Right cardiac atrium (tissue), 5 donors: ENCODE data around the gene CERS6. TPM values are rescaled to one million over a fixed set of nuclear protein-coding genes. Genes with fewer than 3 reads are reported as not detected.

ENCODE experiments used
- ATAC-seq, 2 donors: fragments of 200-7000 bp; cut with Tn5 transposase; one replicate each; pipeline versions ENCODE4 v1.8.0 to v1.9.1; 2020; ENCODE audit warnings: moderate library complexity in 2 of 2, mild to moderate bottlenecking in 1 of 2
- DNase-seq, 3 donors: peaks; one replicate each; pipeline ENCODE4 v3.0.0-alpha.2; 2020
- H3K27ac ChIP-seq: one replicate; pipeline ENCODE4 v1.5.1; 2013; ENCODE audit warnings: mild to moderate bottlenecking, low read length, control low read depth, moderate library complexity
- H3K27me3 ChIP-seq: one replicate; pipeline ENCODE4 v1.6.1; 2013; ENCODE audit not compliant: control insufficient read depth, insufficient read depth
- H3K4me1 ChIP-seq: one replicate; pipeline ENCODE4 v1.6.1; 2013; ENCODE audit warnings: low read length; ENCODE audit not compliant: control insufficient read depth, insufficient read depth
- H3K4me3 ChIP-seq: one replicate; pipeline ENCODE4 v1.5.1; 2013; ENCODE audit warnings: low read length, control low read depth
- H3K9me3 ChIP-seq: one replicate; pipeline ENCODE4 v1.6.1; 2013; ENCODE audit warnings: low read length; ENCODE audit not compliant: control insufficient read depth
- WGBS: extraction: QIAGEN DNeasy Blood & Tissue Kit; methylation state at CpG from one replicate; pipeline ENCODE4 v1.1.7; 2013; 5-methylcytosine and 5-hydroxymethylcytosine counted together
- intact Hi-C, 4 donors: fragments of 100-400 bp; cut with DNase I; formaldehyde crosslinking; loops; one replicate each; pipeline versions ENCODE4 v1.11.0 to v1.14.0; 2022 to 2023
- polyA plus RNA-seq: library from polyadenylated mRNA; stranded (reverse); fragments of 200-250 nt; gene quantifications from one replicate; pipeline ENCODE4 v1.2.3, GENCODE V29; 2013
- total RNA-seq, 4 donors: library from RNA; stranded (reverse); fragmentation: NEBNext Ultra II Directional; extraction: Animal tissue kit (Norgen Biotek cat#: 25700); gene quantifications; one replicate each; pipeline ENCODE4 v1.2.1, GENCODE V29; 2021
- donor health status: healthy with polysubstance abuse.
- donor health status: DM: no; HTN: yes; CAD: no.
- donor health status: DM: no; HTN: no; CAD: no.
- donor health status: DM: no; HTN: yes; CAD: no; lungs with severe emphysema.
- donor health status: DM: yes; HTN: yes; CAD: no.

CERS6 gene
- total and polyA plus RNA-seq, 5 donors, result 25.6 to 71.5 (median 48.9) TPM

DNA sequence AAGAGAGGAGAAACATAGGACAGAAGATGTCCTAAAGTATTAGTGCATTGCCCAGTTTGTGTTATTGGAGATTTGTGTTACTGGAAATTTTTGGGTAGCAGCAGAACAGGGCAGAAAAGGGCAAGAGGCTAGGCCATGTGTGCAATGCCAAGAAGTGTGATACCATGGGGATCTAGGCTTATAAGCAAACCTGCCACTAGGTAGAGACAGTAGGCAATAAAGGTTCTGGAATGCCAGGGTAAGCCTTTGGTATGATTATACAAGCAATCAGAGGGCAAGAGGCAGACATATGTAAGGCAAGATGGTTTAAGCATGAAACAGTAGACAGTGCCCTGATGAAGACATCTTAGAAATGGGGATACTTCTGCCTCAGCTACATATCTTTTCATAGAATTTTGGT, 12.3 kb upstream of the CERS6 start:
- H3K27me3 ChIP-seq, result no peaks in the 10 kb centered on the region
- ATAC-seq, result peak in 1 of 2 donors; percentile 40
- H3K4me1 ChIP-seq, result peaks cover 2% of the 10 kb centered on the region
- H3K27ac ChIP-seq, result no peak overlapping the region
- intact Hi-C loops, result no loop called here
- no peak overlapping the region for H3K4me3 ChIP-seq
- DNase-seq, result no peak
- no peaks in the 10 kb centered on the region for H3K9me3 ChIP-seq

DNA sequence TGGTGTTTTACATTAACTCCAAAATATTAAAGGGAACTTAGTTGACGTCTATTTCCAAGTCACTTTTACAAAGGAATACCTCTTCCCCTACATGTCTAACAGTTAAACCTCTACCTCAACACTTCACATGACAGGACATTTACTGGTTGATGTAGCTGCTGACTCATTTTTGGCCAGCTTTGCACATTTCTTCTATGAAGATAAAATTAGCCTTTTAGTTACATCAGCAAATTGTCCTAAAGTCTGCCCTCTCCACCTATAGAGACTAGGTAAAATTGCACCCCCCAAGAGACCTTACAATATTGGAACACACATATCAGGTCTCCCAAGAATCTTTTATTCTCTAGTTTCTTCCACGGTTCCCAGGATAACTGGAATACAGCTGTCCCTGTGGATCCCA, 10.1 kb upstream of the CERS6 start:
- ATAC-seq (no peak), DNase-seq (no peak)
- 94% methylated on average over 2 of the region's 2 CpGs for WGBS
- Histone ChIP-seq H3K9me3 (no peaks in the 10 kb centered on the region), H3K27me3 (no peaks in the 10 kb centered on the region), H3K4me3 (no peak overlapping the region), H3K4me1 (no peaks in the 10 kb centered on the region), H3K27ac (no peak overlapping the region)
- intact Hi-C loops, result no loop called here

DNA sequence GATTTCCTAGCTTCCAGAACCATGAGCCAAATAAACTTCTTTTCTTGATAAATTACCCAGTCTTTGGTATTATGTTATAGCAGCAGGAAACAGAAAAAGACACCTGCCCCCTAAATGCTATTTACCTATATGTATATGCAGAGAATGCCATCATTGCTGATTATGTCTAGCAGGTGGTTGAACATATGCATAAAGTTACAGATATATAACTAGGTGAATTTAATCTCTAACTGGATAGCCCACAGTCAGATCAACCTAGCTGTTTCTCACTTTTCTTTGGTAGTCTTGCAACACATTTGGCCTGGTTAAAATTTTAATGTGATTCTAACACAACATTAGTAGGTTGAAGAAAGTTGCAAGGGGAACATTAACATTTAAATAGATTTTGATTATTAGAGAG, 7.1 kb upstream of the CERS6 start:
- intact Hi-C loops, result no loop called here
- Histone ChIP-seq H3K4me3 (no peak overlapping the region), H3K27ac (no peak overlapping the region), H3K4me1 (no peaks in the 10 kb centered on the region), H3K9me3 (no peaks in the 10 kb centered on the region), H3K27me3 (no peaks in the 10 kb centered on the region)
- no peak for DNase-seq
- ATAC-seq, result no peak

DNA sequence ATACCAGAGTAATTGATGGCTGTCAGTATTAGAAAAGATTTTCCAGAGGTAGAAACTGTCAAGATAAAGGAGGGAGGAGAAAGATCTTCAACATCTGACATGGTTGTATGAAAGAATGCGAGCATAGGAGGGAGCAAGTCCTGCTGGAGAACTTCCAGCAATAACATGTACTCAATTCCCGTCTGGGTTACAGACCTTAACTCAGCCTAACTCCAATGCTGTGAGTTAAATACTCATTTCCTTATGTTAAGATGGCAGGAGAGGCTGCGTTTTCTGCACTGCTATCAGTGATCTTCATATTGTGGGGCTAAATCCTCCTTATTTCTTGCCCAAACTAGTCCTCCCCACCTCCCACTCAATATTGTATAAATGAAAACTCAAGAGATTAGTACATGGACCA, 6.7 kb upstream of the CERS6 start:
- no peaks in the 10 kb centered on the region for H3K4me1 ChIP-seq
- DNase-seq, result no peak
- intact Hi-C loops, result no loop called here
- H3K27me3 ChIP-seq, result no peaks in the 10 kb centered on the region
- H3K4me3 ChIP-seq, result no peak overlapping the region
- H3K27ac ChIP-seq, result no peak overlapping the region
- H3K9me3 ChIP-seq, result no peaks in the 10 kb centered on the region
- ATAC-seq, result no peak
- WGBS, result 41% methylated on average over 3 of the region's 3 CpGs

DNA sequence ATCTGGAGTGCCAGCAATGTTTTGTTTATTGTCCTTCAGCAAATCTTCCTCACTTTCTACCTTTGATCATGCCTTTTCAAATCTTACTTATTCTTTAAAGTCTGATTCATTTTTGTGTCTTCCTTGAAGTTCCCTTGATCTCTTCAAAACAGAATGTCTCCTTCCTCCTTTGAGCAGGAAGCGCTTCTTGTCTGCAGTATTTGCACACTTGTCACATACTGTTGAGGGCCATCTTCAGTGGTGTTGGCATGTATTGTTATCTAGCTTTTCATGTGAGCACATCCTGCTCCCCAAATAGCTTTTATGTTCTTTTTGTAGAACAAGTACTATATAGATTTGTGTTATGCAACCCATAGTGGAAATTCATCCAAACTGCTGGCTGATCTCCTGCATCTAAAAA, 5.9 kb upstream of the CERS6 start:
- H3K9me3 ChIP-seq, result no peaks in the 10 kb centered on the region
- 90% methylated on average over 1 of the region's 1 CpG for whole genome bisulfite sequencing
- no peaks in the 10 kb centered on the region for H3K27me3 ChIP-seq
- ATAC-seq (no peak), DNase-seq (no peak)
- no peaks in the 10 kb centered on the region for H3K4me1 ChIP-seq
- intact Hi-C loops, result loop anchor here in 2 of 4 donors (10.0 kb wide), 2 partner anchors 135 to 235 kb away; no protein-coding TSS in a partner anchor
- no peak overlapping the region for H3K4me3 ChIP-seq
- H3K27ac ChIP-seq, result no peak overlapping the region

DNA sequence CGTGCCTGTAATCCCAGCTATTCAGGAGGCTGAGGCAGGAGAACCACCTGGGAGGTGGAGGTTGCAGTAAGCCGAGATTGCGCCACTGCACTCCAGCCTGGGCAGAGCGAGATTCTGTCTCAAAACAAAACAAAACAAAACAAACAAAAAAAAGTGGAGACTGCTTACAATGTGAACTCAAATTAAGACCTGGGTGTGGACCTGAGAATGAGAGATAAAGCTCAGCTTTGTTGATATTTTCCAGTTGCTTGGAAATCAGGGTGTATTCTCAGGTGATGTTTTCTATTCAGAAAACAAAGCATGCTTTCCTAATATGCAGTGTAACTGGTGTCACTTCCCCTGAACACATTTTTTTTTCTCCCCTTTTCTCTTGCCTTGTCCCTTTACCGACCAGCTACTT, 5.3 kb upstream of the CERS6 start:
- Histone ChIP-seq H3K4me1 (no peaks in the 10 kb centered on the region), H3K27ac (no peak overlapping the region), H3K27me3 (no peaks in the 10 kb centered on the region), H3K9me3 (no peaks in the 10 kb centered on the region), H3K4me3 (no peak overlapping the region)
- no peak for ATAC-seq
- WGBS, result 82% methylated on average over 5 of the region's 5 CpGs
- DNase-seq, result no peak
- intact Hi-C loops, result loop anchor here in 2 of 4 donors (10.0 kb wide), 2 partner anchors 134 to 234 kb away; no protein-coding TSS in a partner anchor

DNA sequence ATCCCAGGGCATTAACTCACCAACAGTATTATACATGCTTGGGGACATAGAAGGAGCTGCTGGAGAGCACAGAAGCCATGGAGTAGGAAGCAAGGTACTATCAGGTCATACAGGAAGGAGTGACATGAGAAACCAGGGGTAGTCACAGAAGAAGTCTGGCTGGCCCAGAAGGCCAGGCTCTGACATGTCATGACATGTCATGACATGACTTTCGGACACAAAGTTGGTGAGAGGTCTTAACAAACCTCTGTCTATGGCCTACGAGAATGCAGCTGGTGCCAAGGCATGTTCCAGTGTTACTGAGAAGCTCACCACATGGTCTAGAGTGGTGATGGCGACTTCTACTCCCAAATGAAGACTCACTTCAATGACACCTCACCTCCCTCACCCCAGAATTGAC, 3.3 kb upstream of the CERS6 start:
- WGBS, result 96% methylated on average over 3 of the region's 3 CpGs
- no peaks in the 10 kb centered on the region for H3K9me3 ChIP-seq
- no peaks in the 10 kb centered on the region for H3K27me3 ChIP-seq
- DNase-seq (no peak), ATAC-seq (no peak)
- intact Hi-C loops, result loop anchor here in 2 of 4 donors (10.0 kb wide), 2 partner anchors 132 to 232 kb away; no protein-coding TSS in a partner anchor
- no peaks in the 10 kb centered on the region for H3K4me1 ChIP-seq
- no peak overlapping the region for H3K27ac ChIP-seq
- no peak overlapping the region for H3K4me3 ChIP-seq

DNA sequence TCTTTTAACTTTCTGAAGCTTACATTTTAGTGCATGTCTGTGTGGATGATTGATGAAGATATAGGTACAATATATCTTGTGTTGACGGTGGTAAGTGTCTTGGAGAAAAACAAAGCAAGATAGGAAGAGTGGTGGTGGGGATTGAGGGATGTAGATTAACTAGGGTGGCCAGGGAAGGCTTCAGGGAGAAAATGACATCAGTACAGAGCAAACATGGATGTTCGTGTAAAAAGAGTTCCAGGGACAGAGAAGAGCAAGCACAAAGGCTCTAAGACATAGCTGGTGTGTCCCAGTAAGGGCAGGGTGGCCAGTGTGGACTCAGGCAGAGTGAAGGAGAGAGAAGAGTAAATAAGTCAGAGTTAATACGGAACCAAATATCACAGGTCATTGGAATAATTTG, 2.7 kb upstream of the CERS6 start:
- Histone ChIP-seq H3K4me1 (no peaks in the 10 kb centered on the region), H3K27ac (no peak overlapping the region), H3K27me3 (no peaks in the 10 kb centered on the region), H3K9me3 (no peaks in the 10 kb centered on the region), H3K4me3 (no peak overlapping the region)
- ATAC-seq (no peak), DNase-seq (no peak)
- WGBS, result 94% methylated on average over 3 of the region's 3 CpGs
- intact Hi-C loops, result loop anchor here in 2 of 4 donors (10.0 kb wide), 2 partner anchors 131 to 231 kb away; no protein-coding TSS in a partner anchor

DNA sequence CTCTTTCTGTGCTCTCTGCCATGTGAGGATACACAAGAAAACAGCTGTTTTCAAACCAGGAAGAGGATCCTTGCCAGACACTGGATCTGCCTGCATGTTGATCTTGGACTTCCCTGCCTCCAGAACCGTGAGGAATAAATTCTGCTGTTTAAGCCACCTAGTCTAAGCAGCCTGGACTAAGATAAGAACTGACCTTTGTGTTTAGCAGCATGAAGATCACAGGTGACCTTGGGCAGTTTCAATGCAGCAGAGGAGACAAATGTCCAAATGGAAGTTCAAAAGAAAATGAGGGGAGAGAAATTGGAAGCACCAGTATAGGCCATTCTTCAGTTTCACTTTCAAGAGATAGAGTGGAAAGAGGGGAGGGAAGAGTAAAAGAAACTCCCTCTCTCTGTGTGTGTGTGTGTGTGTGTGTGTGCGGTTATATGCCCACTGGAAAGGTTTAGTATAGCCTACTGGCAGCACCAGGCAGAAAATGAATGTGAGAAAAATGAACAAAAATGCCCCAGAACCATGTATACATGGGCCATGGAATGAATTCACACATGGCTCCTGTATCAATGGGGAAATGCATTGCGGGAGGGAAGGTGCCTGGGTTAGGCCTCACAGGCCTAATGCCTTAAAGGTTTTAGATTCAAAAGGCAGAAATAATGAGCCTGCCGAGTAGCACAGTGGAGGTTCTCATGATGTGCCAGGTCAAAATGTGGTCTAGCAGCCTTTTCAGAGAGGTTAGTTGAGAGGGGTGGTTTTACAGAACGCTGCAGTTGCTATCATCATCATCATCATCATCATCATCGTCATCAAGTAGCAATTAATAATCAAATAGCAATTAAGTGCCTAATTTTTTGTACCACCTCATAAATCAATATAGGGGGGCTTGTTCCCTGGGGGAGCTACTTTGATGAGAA, 1.1 kb upstream of the CERS6 start:
- no peak overlapping the region for H3K27ac ChIP-seq
- H3K9me3 ChIP-seq, result no peaks in the 10 kb centered on the region
- ATAC-seq, result no peak
- 71% methylated on average over 6 of the region's 6 CpGs for WGBS
- no peaks in the 10 kb centered on the region for H3K4me1 ChIP-seq
- H3K27me3 ChIP-seq, result no peaks in the 10 kb centered on the region
- no peak for DNase-seq
- intact Hi-C loops, result loop anchor here in 3 of 4 donors (5.0 to 10.0 kb wide), 3 partner anchors 130 to 230 kb away; no protein-coding TSS in a partner anchor
- peak overlapping the region; percentile 68 for H3K4me3 ChIP-seq

DNA sequence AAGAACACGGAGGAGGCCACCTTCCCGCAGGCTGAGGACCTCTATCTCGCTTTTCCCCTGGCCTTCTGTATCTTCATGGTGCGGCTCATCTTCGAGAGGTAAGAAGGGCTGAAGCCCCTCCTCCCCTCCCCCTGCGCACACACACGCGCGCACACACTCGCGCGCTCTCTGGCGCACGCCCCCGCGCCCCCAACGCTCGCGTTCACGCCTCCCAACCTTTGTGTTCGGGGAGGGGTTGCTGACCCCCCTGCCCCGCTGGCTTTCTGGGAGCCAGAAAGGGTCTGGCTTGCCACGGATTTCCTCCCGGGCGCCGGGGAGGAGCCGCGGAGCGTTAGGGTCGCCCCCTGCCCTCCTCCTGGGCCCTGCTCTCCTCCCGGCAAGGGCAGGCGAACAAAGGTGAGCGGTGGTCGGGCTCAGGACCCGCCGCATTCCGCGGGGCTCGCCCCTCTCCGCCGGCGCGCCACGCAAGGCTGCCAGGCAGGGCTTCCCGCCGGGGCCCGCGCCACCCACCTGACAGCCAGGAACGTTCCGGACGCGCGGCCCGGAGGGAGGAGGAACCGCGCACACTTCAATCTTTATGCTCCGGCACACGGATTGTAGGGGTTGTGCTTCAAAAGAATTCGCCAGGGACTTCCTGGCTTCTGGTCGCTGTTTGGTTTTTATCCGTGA, 583 bp downstream of the CERS6 start:
- intact Hi-C loops, result loop anchor here in 3 of 4 donors (5.0 to 10.0 kb wide), 3 partner anchors 128 to 228 kb away; no protein-coding TSS in a partner anchor
- peak; percentile 54 to 69 for ATAC-seq
- peak; percentile 33 to 75 (median 71) for DNase-seq
- Histone ChIP-seq H3K9me3 (no peaks in the 10 kb centered on the region), H3K27me3 (no peaks in the 10 kb centered on the region), H3K4me1 (no peaks in the 10 kb centered on the region), H3K4me3 (peak overlapping the region; percentile 68), H3K27ac (peak overlapping the region; percentile 36)
- WGBS, result under 1% methylated on average over 61 of the region's 61 CpGs
